ENCODE results near the gene FAM124A.

FAM124A gene

GRCh38 chr13:51321836-51322235, 99.6 kb downstream of the FAM124A start:
- Mint-ChIP-seq H3K4me1 (ENCODE audit: low read depth in 2 of 2) (no peaks in the 10 kb centered on the region), H3K36me3 (ENCODE audit: insufficient read depth) (no peaks in the 10 kb centered on the region), H3K4me3 (no peak overlapping the region), H3K27ac (no peak overlapping the region), H3K27me3 (no peaks in the 10 kb centered on the region), H3K9me3 (no peaks in the 10 kb centered on the region)
- DNase-seq (no peak), ATAC-seq (replicated peaks) (no peak)

- Mint-ChIP-seq H3K4me1 (ENCODE audit: low read depth in 2 of 2) (no peaks in the 10 kb centered on the region), H3K9me3 (no peaks in the 10 kb centered on the region), H3K4me3 (no peak overlapping the region), H3K27me3 (no peaks in the 10 kb centered on the region), H3K36me3 (ENCODE audit: insufficient read depth) (no peaks in the 10 kb centered on the region), H3K27ac (no peak overlapping the region)
- DNase-seq: no peak
- no peak for ATAC-seq (replicated peaks)
Measured at GRCh38 chr13:51322826-51323225, 100.6 kb downstream of the FAM124A start.

DNA sequence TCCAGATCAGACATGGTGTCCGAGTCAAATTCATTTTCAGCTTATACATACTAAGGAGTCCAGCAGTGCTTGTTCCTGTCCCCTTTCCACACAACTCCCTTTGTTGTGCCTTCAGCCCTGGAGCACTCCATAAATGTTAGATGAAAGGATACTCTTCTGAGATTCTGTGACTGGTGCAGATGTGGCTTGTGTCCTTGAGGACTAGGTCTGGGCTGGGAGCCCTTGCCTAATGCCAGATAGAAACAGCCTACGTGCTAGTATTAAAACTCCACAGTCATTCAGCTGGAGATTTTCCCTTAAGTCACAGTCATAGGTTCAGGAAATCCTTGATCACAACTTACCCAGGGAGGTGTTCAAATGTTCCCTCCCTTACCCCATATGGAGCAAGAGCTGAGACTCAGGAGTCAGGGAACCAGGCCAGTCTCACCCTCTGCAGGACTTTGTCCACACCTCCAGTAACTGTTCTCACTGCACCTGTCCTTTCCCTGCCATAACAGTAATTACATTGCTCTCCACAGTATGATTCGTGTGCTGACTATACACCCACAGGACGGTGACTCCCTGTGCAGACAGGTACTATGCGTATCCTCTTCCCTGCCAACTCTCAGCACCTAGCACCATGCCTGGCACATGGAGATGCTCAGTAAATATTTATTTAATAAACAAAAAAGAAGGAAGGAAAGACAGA, 101.8 kb downstream of the FAM124A start:
- Mint-ChIP-seq H3K36me3 (ENCODE audit: insufficient read depth) (no peaks in the 10 kb centered on the region), H3K27me3 (peaks cover 0 to 3% of the 10 kb centered on the region in 2 donors), H3K27ac (no peak overlapping the region), H3K4me1 (ENCODE audit: low read depth in 2 of 2) (no peaks in the 10 kb centered on the region), H3K4me3 (no peak overlapping the region), H3K9me3 (no peaks in the 10 kb centered on the region)
- DNase-seq: no peak
- ATAC-seq (replicated peaks): no peak

DNA sequence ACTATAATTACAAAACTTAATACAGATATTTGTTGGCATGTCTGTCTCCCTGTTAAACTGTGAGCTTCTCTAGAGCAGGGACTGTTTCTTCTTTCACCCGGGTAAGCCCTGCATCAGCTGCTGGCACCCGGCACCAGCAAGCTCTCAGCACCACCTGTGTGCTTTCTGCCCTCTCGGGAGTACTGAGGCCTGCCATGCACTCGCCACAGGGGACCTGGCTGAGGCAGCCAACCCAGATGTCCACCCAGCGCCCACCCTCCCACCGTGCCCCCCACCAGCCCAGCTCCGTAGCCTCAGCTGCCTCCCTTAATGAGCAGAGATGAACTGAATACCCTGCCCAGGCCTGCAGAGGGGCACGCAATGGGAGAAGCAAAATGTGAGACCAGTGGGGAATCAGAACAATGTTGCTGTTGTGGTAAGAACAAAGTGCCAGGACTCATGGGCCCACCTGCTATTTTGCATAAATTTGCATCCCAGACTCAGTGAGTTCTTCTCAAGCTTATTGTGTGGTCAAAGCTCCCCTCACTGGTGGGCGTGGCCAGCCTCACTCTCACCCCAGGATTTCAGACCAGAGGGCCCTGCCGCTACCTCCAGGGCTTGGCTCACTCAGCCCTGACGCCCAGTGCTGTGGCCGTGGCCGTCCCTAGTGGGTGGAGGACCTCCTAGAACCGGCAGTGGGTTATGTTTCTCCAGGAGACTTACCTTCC, 102.7 kb downstream of the FAM124A start:
- H3K9me3 Mint-ChIP-seq: no peaks in the 10 kb centered on the region

GRCh38 chr13:51325837-51326236, 103.6 kb downstream of the FAM124A start:
- Mint-ChIP-seq H3K27ac (no peak overlapping the region), H3K9me3 (no peaks in the 10 kb centered on the region), H3K27me3 (peaks cover 4 to 10% of the 10 kb centered on the region in 2 donors), H3K36me3 (ENCODE audit: insufficient read depth) (no peaks in the 10 kb centered on the region), H3K4me1 (ENCODE audit: low read depth in 2 of 2) (peaks cover 0 to 3% of the 10 kb centered on the region in 2 donors), H3K4me3 (no peak overlapping the region)
- DNase-seq (no peak), ATAC-seq (replicated peaks) (no peak)

More for the DNA sequence above, 102.7 kb downstream of the FAM124A start:
- H3K27me3 Mint-ChIP-seq: peaks cover 0 to 6% of the 10 kb centered on the region in 2 donors
- no peak overlapping the region for H3K27ac Mint-ChIP-seq
- H3K4me1 Mint-ChIP-seq (ENCODE audit: low read depth in 2 of 2): no peaks in the 10 kb centered on the region
- no peaks in the 10 kb centered on the region for H3K36me3 Mint-ChIP-seq (ENCODE audit: insufficient read depth)
- DNase-seq: no peak
- no peak for ATAC-seq (replicated peaks)
- H3K4me3 Mint-ChIP-seq: no peak overlapping the region

DNA sequence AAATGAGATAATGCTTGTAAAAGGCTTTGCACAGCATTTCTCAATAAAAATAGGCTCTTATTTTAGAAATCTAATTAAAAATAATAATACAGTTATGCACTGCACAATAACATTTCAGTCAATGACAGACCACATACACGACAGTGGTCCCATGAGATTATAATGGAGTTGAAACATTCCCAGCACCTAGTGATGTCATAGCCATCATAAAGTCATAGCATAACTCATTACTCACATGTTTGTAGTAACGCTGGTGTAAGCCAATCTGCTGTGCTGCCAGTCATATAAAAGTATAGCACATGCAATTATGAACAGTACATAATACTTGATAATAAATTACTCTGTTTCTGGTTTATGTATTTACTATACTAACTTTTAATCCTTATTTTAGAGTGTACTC, 104.6 kb downstream of the FAM124A start:
- H3K27ac Mint-ChIP-seq: no peak overlapping the region
- ATAC-seq (replicated peaks) (no peak), DNase-seq (no peak)
- H3K27me3 Mint-ChIP-seq: peaks cover 13 to 18% of the 10 kb centered on the region in 2 donors
- H3K9me3 Mint-ChIP-seq: no peaks in the 10 kb centered on the region
- H3K4me1 Mint-ChIP-seq (ENCODE audit: low read depth in 2 of 2): peaks cover 0 to 7% of the 10 kb centered on the region in 2 donors
- no peaks in the 10 kb centered on the region for H3K36me3 Mint-ChIP-seq (ENCODE audit: insufficient read depth)
- H3K4me3 Mint-ChIP-seq: no peak overlapping the region

DNA sequence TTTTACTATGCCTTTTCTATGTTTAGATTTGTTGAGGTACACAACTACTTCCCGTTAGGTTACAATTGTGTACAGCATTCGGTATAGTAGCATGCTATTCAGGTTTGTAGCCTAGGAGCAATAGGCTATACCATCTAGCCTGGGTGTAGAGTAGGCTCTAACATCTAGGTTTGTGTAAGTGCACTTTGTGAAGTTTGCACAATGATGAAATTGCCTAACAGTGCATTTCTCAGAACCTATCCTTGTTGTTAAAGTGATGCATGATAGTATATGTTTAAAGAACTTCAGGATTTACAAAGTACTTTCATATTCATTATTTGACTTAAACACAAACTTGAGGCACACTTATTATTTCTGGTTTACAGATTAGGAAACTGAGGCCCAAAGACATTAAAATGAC, 105.8 kb downstream of the FAM124A start:
- Mint-ChIP-seq H3K27me3 (peaks cover 14 to 18% of the 10 kb centered on the region in 2 donors), H3K9me3 (no peaks in the 10 kb centered on the region), H3K4me3 (no peak overlapping the region), H3K4me1 (ENCODE audit: low read depth in 2 of 2) (peaks cover 3 to 10% of the 10 kb centered on the region in 2 donors), H3K27ac (no peak overlapping the region), H3K36me3 (ENCODE audit: insufficient read depth) (no peaks in the 10 kb centered on the region)
- ATAC-seq (replicated peaks) (no peak), DNase-seq (no peak)

GRCh38 chr13:51328488-51328887, 106.3 kb downstream of the FAM124A start:
- Mint-ChIP-seq H3K27me3 (peaks cover 14 to 18% of the 10 kb centered on the region in 2 donors), H3K36me3 (ENCODE audit: insufficient read depth) (no peaks in the 10 kb centered on the region), H3K4me3 (no peak overlapping the region), H3K27ac (no peak overlapping the region), H3K4me1 (ENCODE audit: low read depth in 2 of 2) (peaks cover 6 to 11% of the 10 kb centered on the region in 2 donors), H3K9me3 (no peaks in the 10 kb centered on the region)
- ATAC-seq (replicated peaks) (no peak), DNase-seq (no peak)

- H3K4me1 Mint-ChIP-seq (ENCODE audit: low read depth in 2 of 2): peaks cover 6 to 11% of the 10 kb centered on the region in 2 donors
- ATAC-seq (replicated peaks) (no peak), DNase-seq (no peak)
- no peaks in the 10 kb centered on the region for H3K9me3 Mint-ChIP-seq
- H3K4me3 Mint-ChIP-seq: no peak overlapping the region
- H3K36me3 Mint-ChIP-seq (ENCODE audit: insufficient read depth): no peaks in the 10 kb centered on the region
- H3K27ac Mint-ChIP-seq: no peak overlapping the region
- H3K27me3 Mint-ChIP-seq: peaks cover 14 to 18% of the 10 kb centered on the region in 2 donors
Measured at GRCh38 chr13:51329606-51330005, 107.4 kb downstream of the FAM124A start.

- peaks cover 6 to 11% of the 10 kb centered on the region in 2 donors for H3K4me1 Mint-ChIP-seq (ENCODE audit: low read depth in 2 of 2)
- no peaks in the 10 kb centered on the region for H3K36me3 Mint-ChIP-seq (ENCODE audit: insufficient read depth)
- ATAC-seq (replicated peaks) (no peak), DNase-seq (no peak)
- no peak overlapping the region for H3K27ac Mint-ChIP-seq
- no peak overlapping the region for H3K4me3 Mint-ChIP-seq
- H3K9me3 Mint-ChIP-seq: no peaks in the 10 kb centered on the region
- peaks cover 14 to 18% of the 10 kb centered on the region in 2 donors for H3K27me3 Mint-ChIP-seq
Measured at GRCh38 chr13:51330791-51331190, 108.6 kb downstream of the FAM124A start.

DNA sequence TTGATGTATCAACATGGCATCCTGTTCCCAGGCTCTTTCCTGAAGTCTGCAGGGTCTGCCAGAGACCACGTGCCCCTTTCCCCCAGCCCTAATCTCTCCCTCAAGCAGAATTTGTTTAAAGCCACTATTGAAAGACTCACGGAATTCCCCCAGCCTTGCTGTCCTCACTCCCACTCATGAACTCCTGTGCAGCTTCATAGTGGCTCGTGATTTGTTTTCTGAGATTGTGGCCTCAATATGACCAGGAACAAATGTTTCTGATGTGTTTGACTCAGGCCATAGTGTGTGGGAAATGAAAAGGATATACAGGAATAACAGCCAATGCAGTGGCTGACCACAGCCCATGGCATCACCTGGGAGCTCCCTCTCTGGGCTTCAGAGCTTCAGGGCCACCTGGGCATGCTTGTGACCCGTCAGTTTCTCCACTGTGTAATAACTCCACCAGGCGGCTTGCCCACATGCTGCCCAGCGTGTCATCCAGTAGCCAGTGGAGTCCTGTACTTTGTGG, 109.2 kb downstream of the FAM124A start:
- no peak for DNase-seq
- Mint-ChIP-seq H3K9me3 (no peaks in the 10 kb centered on the region), H3K36me3 (ENCODE audit: insufficient read depth) (no peaks in the 10 kb centered on the region), H3K27ac (no peak overlapping the region), H3K4me1 (ENCODE audit: low read depth in 2 of 2) (peaks cover 6 to 11% of the 10 kb centered on the region in 2 donors), H3K27me3 (peaks cover 14 to 18% of the 10 kb centered on the region in 2 donors), H3K4me3 (no peak overlapping the region)
- ATAC-seq (replicated peaks): no peak

- DNase-seq (no peak), ATAC-seq (replicated peaks) (no peak)
- no peaks in the 10 kb centered on the region for H3K9me3 Mint-ChIP-seq
- H3K27ac Mint-ChIP-seq: no peak overlapping the region
- no peaks in the 10 kb centered on the region for H3K36me3 Mint-ChIP-seq (ENCODE audit: insufficient read depth)
- peaks cover 14 to 18% of the 10 kb centered on the region in 2 donors for H3K27me3 Mint-ChIP-seq
- peaks cover 6 to 11% of the 10 kb centered on the region in 2 donors for H3K4me1 Mint-ChIP-seq (ENCODE audit: low read depth in 2 of 2)
- H3K4me3 Mint-ChIP-seq: no peak overlapping the region
Measured at GRCh38 chr13:51332566-51333361, 110.6 kb downstream of the FAM124A start.

DNA sequence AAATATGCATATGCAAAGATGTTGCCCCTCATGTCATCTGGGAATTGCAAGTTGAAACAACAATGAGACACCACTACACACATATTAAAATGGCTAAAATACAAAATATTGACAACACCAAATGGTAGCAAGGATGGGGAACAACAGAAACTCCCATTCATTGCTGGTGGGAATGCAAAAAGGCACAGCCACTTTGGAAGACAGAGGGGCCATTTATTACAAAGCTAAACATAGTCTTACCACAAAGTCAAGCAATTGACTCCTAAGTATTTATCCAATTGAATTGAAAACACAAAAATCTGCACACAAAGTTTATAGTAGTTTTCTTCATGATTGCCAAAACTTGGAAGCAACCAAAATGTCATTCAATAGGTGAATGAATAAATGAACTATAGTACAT, 111.2 kb downstream of the FAM124A start:
- no peak for DNase-seq
- peaks cover 14 to 18% of the 10 kb centered on the region in 2 donors for H3K27me3 Mint-ChIP-seq
- no peak overlapping the region for H3K4me3 Mint-ChIP-seq
- no peaks in the 10 kb centered on the region for H3K36me3 Mint-ChIP-seq (ENCODE audit: insufficient read depth)
- no peak for ATAC-seq (replicated peaks)
- H3K4me1 Mint-ChIP-seq (ENCODE audit: low read depth in 2 of 2): peaks cover 6 to 11% of the 10 kb centered on the region in 2 donors
- no peak overlapping the region for H3K27ac Mint-ChIP-seq
- no peaks in the 10 kb centered on the region for H3K9me3 Mint-ChIP-seq

Data from effector memory CD8-positive, alpha-beta T cell (primary cell).